Gastroesophageal sphincter (tissue), 4 donors: ENCODE results near the gene ARHGEF11. TPM values are rescaled to one million over a fixed set of nuclear protein-coding genes. Genes with fewer than 3 reads are reported as not detected.

Experiments used
- ATAC-seq: fragments of 150-250 bp; one replicate; pipeline ENCODE4 v1.9.1; 2016; ENCODE audit warnings: mild to moderate bottlenecking, moderate library complexity
- H3K27ac ChIP-seq, 4 donors: fragments of 200-600 bp; sonication (generic) in 3 of 4; 1 replicate in 3 of 4; 2 replicates in 1 of 4; pipeline ENCODE4 v1.5.1; 2016 to 2019
- H3K27me3 ChIP-seq: fragments of 200-600 bp; sonication (generic); one replicate; pipeline ENCODE4 v1.5.1; 2019
- H3K36me3 ChIP-seq, 2 donors: fragments of 200-600 bp; sonication (generic); one replicate each; pipeline ENCODE4 v1.5.1; 2019; ENCODE audit warnings: control low read depth in 1 of 2
- H3K4me1 ChIP-seq, 3 donors: fragments of 200-600 bp; sonication (generic); 1 replicate in 2 of 3; 2 replicates in 1 of 3; pipeline ENCODE4 v1.5.1; 2016 to 2019; ENCODE audit warnings: control low read depth in 2 of 3
- H3K4me3 ChIP-seq, 2 donors: fragments of 200-600 bp; sonication (generic); one replicate each; pipeline ENCODE4 v1.5.1; 2019; ENCODE audit warnings: mild to moderate bottlenecking in 1 of 2, moderate library complexity in 1 of 2
- H3K9me3 ChIP-seq, 3 donors: fragments of 200-600 bp; sonication (generic); one replicate each; pipeline ENCODE4 v1.5.1; 2017 to 2019; ENCODE audit warnings: control low read depth in 2 of 3
- CTCF ChIP-seq, 4 experiments: fragments of 200-600 bp in 2 of 4; fragments of 450-650 bp in 2 of 4; sonication (generic) in 1 of 4; IDR thresholded peaks; one replicate each; pipeline ENCODE4 v1.5.1; 2017 to 2019; ENCODE audit warnings: antibody characterized with exemption in 4 of 4, mild to moderate bottlenecking in 2 of 4, moderate library complexity in 2 of 4
- EP300 ChIP-seq: sonication (generic); formaldehyde crosslinking; IDR thresholded peaks from one replicate; pipeline ENCODE4 v1.6.1; 2017; ENCODE audit warnings: antibody characterized with exemption, mild to moderate bottlenecking
- POLR2A ChIP-seq, 2 donors: fragments of 450-650 bp; IDR thresholded peaks; one replicate each; pipeline ENCODE4 v1.6.1; 2017; ENCODE audit warnings: antibody characterized with exemption in 2 of 2, mild to moderate bottlenecking in 2 of 2, moderate library complexity in 1 of 2
- POLR2AphosphoS5 ChIP-seq: sonication (generic); formaldehyde crosslinking; IDR thresholded peaks from one replicate; pipeline ENCODE4 v1.6.1; 2017; ENCODE audit warnings: antibody characterized with exemption
- WGBS, 2 donors: methylation state at CpG; one replicate each; pipeline ENCODE4 v1.1.5; 2018; ENCODE audit warnings: low coverage in 1 of 2; 5-methylcytosine and 5-hydroxymethylcytosine counted together
- total RNA-seq, 4 donors: library from RNA; depleted of rRNA; stranded (reverse); fragments of >200 nt; gene quantifications; one replicate each; pipeline ENCODE4 v1.1.0, GENCODE V29; 2016

The ARHGEF11 gene
- total RNA-seq, 4 donors from 2014 or later = 28.5 to 51.7 (median 37.3) TPM

GRCh38 chr1:157008502-157008901, 37.0 kb downstream of the ARHGEF11 start:
- WGBS, 2 donors = 50 to 57% methylated on average over 1 of the region's 1 CpG
- peaks cover 0 to 28% (median 2%) of the 10 kb centered on the region in 3 donors for H3K4me1 ChIP-seq

GRCh38 chr1:157007306-157007705, 38.2 kb downstream of the ARHGEF11 start:
- Histone ChIP-seq H3K9me3 (no peaks in the 10 kb centered on the region), H3K4me3 (no peak overlapping the region), H3K36me3 (no peaks in the 10 kb centered on the region), H3K27ac (no peak overlapping the region), H3K27me3 (no peaks in the 10 kb centered on the region), H3K4me1 (peaks cover 0 to 28% (median 6%) of the 10 kb centered on the region in 3 donors)
- TF ChIP-seq EP300 (no peak), POLR2A (IDR thresholded peaks at IDR 0.05) (no peak), CTCF (IDR thresholded peaks at IDR 0.05) (no peak), POLR2AphosphoS5 (no peak)
- 21 to 58% methylated on average over 5 of the region's 5 CpGs for WGBS, 2 donors
- no peak for ATAC-seq

More at GRCh38 chr1:157008502-157008901, 37.0 kb downstream of the ARHGEF11 start:
- H3K27me3 ChIP-seq = no peaks in the 10 kb centered on the region
- ATAC-seq = no peak
- H3K4me3 ChIP-seq = no peak overlapping the region
- H3K27ac ChIP-seq = no peak overlapping the region
- H3K36me3 ChIP-seq = no peaks in the 10 kb centered on the region
- no peaks in the 10 kb centered on the region for H3K9me3 ChIP-seq
- TF ChIP-seq EP300 (no peak), POLR2A (IDR thresholded peaks at IDR 0.05) (no peak), CTCF (IDR thresholded peaks at IDR 0.05) (no peak), POLR2AphosphoS5 (no peak)

GRCh38 chr1:157006676-157007075, 38.9 kb downstream of the ARHGEF11 start:
- H3K4me3 ChIP-seq = no peak overlapping the region
- H3K27ac ChIP-seq = no peak overlapping the region
- TF ChIP-seq CTCF (IDR thresholded peaks at IDR 0.05) = no peak
- TF ChIP-seq POLR2A (IDR thresholded peaks at IDR 0.05) = no peak
- no peak for TF ChIP-seq EP300
- TF ChIP-seq POLR2AphosphoS5 = no peak
- ATAC-seq = no peak
- H3K9me3 ChIP-seq = no peaks in the 10 kb centered on the region
- H3K27me3 ChIP-seq = no peaks in the 10 kb centered on the region
- H3K36me3 ChIP-seq = no peaks in the 10 kb centered on the region
- peaks cover 0 to 28% (median 6%) of the 10 kb centered on the region in 3 donors for H3K4me1 ChIP-seq
- 57 to 79% methylated on average over 1 to 2 of the region's 2 CpGs for WGBS, 2 donors

GRCh38 chr1:157005965-157006364, 39.6 kb downstream of the ARHGEF11 start:
- H3K27ac ChIP-seq = no peak overlapping the region

More at GRCh38 chr1:157005965-157006364, 39.6 kb downstream of the ARHGEF11 start:
- no peak for TF ChIP-seq POLR2A (IDR thresholded peaks at IDR 0.05)
- no peak for TF ChIP-seq CTCF (IDR thresholded peaks at IDR 0.05)
- TF ChIP-seq POLR2AphosphoS5 = no peak
- TF ChIP-seq EP300 = no peak
- Histone ChIP-seq H3K36me3 (no peaks in the 10 kb centered on the region), H3K4me1 (peaks cover 0 to 28% (median 6%) of the 10 kb centered on the region in 3 donors), H3K27me3 (no peaks in the 10 kb centered on the region), H3K9me3 (no peaks in the 10 kb centered on the region), H3K4me3 (no peak overlapping the region)
- no peak for ATAC-seq
- 50 to 53% methylated on average over 2 of the region's 2 CpGs for WGBS, 2 donors
